CD4-positive, alpha-beta T cell treated with Interleukin-21 for 1 hour (primary cell): ENCODE results near the gene TEX26.

Experiments used
- DNase-seq: peaks from one replicate; pipeline ENCODE4 v3.0.0-alpha.2; 2020

Gene TEX26

GRCh38 chr13:30982506-30982905 is 50.0 kb downstream of the TEX26 start:
- DNase-seq, result no peak

DNA sequence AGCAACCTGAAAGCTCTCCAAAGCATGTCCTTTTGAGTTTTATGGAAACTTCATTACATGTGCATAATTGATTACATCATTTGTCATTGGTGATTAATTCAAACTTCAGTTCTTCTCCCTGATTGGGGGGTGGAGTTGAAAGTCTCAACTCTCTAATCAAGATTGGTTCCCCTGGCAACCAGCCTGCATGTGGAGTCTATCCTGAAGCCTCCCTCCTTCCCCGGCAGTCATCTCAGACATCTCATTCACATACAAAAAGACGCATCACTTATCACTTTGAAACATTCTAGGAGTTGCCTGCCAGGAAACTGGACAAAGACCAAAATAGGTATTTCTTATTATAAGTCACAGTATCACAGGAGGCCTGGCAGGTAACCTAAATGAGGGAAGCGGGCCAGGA is 50.5 kb downstream of the TEX26 start:
- DNase-seq, result no peak

GRCh38 chr13:30983431-30983830 is 51.0 kb downstream of the TEX26 start:
- no peak for DNase-seq

- no peak for DNase-seq
These were observed 52.2 kb downstream of the TEX26 start for GRCh38 chr13:30984620-30985019.

DNA sequence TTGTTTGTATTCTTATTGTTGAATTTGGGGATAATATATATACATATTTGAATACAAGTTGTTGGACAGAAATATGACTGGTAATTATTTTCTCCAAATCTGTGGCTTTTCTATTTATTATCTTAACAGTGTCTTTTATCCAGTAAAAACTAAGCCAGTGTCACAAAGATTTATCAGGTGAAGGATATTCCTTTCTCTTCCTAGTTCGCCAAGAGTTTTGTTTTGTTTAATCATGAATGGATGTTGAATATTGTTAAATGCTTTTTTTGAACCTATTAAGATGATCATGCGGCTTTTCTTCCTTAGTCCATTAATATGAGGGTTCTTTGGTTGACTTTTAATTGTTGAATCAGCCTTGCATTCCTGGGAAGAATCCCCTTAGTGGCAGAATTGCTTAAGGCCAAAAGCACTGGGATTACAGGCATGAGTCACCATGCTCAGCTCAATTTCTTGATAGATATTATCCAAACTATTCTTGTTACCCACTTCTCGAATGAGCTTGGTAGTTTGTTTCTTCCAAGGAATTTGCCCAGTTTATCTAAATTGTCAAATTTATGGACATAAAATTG is 53.3 kb downstream of the TEX26 start:
- no peak for DNase-seq

GRCh38 chr13:30991184-30991583 is 58.7 kb downstream of the TEX26 start:
- DNase-seq, result no peak

GRCh38 chr13:30991922-30992321 is 59.5 kb downstream of the TEX26 start:
- DNase-seq, result no peak

DNA sequence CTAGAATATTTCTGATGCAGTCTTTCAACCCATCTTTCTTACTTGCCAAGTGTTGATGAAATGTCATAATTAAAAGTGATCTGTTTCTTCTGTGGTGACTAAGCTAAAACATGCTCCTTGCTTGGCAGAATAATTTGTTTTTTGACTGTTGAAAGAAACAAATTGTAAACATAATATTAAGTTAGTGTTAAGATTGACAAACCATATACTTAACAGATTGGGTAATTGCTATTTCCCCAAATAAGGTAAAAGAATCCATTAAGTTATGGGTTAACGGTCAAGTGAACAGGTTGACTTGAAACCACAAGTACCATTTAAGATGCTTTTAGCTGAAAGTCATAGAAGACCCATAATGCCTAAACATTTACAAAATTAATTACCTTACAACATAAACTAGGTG is 62.9 kb downstream of the TEX26 start:
- no peak for DNase-seq

DNA sequence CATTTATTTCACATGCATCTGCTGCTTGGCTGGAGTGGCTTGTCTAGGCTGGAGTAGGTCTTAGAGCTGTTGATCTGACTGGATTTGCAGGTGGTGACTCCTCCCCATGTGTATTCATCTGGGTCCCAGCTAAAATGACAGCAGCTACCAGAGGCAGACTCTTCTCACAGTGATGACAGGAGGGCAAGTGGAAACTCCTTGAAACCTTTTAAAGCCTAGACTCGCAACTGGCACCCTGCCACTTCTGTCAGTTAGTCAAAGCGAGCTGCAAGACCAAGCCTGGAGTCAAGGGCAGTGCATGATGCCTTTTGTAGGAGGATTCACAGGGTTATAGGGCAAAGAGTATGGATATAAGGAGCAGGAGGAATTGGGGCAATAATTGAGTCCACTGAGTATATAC is 65.2 kb downstream of the TEX26 start:
- no peak for DNase-seq

- DNase-seq, result no peak
These were observed 66.0 kb downstream of the TEX26 start for GRCh38 chr13:30998136-30999088.

DNA sequence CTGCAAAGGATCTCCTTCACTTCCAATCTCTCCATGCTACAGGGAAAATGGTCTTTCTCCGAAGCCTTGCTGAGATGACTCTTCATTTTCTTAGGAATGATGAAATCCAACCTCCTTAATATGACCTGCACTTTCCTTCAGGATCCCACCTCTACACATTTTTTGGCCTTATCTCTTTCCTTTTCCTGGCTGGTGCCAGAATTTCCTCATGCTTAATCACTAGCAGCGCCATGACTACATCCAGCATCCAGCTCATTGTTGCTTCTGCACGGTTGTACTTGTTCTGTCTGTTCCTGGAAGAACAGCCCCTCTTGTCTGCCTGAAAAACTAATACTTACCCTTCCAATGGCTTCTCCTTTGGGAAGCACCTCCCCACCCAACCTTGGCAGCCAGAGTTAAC is 68.4 kb downstream of the TEX26 start:
- no peak for DNase-seq

DNA sequence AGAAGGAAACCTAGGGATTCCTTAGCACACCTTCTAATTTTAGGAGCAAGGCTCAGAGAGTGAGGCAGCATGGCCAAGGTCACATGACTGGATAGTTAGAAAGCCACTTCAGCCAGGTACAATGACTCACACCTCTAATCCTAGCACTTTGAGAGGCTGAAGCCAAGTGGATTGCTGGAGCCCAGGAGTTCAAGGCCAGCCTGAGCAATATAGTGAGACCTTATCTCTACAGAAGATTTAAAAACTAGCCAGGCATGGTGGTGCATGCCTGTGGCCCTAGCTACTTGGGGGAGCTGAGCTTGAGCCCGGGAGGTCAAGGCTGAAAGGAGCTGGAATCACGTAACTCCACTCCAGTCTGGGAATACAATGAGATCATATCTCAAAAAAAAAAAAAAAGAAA is 69.2 kb downstream of the TEX26 start:
- no peak for DNase-seq

- no peak for DNase-seq
These were observed 72.6 kb downstream of the TEX26 start for GRCh38 chr13:31005066-31005465.

DNA sequence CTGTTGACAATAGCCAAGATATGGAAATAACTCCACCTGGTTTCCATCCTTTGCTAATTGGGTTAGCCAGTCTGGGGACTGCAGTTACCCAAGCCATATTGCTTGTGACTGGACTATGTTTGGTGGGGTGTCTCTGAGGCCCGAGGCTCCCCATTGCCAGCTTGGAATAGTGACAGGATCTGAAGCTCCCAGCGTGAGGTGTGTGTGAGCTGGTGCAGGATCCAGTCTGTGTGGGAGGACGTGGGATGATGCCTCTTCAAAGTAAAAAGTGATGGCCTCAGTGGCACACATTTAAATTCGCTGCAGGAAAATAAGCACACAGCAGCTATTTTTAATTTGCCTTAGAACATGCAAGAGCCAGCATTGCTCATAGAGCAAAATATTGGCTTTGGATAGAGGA is 75.0 kb downstream of the TEX26 start:
- DNase-seq, result no peak

- no peak for DNase-seq
These were observed 76.1 kb downstream of the TEX26 start for GRCh38 chr13:31008400-31009115.

GRCh38 chr13:31009166-31009565 is 76.7 kb downstream of the TEX26 start:
- no peak for DNase-seq

- DNase-seq, result no peak
These were observed 77.8 kb downstream of the TEX26 start for GRCh38 chr13:31010296-31010695.

DNA sequence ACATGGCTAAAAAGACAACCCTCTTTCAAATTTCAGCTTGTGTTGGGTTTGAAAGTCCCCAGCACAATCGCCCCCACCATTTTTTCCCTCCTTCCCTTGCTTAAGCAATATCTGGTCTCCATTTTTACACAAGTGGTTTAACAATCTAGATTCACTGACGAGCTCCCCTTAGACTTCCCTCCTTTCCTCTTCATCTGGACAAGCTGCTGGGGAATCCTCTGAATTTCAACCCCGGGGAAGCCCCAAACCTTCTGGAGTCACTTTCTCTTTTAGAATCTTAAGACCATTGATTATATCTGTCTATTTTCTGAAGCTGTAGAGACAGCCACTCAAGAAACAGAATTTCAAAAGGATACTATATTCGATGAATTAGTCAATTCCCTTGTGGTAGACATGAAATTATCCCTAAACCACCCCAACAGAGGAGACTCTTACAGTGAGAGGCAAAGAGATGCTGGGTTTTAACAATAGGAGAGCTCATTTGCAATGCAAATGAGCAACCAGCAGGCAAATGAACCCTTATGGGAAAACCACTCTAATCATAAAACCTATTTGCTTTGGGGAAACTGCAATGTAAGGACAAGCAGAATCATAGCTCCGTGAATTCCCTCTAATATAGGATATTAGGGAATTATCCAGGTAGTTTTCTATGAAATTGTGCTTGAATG is 78.9 kb downstream of the TEX26 start:
- DNase-seq, result no peak

DNA sequence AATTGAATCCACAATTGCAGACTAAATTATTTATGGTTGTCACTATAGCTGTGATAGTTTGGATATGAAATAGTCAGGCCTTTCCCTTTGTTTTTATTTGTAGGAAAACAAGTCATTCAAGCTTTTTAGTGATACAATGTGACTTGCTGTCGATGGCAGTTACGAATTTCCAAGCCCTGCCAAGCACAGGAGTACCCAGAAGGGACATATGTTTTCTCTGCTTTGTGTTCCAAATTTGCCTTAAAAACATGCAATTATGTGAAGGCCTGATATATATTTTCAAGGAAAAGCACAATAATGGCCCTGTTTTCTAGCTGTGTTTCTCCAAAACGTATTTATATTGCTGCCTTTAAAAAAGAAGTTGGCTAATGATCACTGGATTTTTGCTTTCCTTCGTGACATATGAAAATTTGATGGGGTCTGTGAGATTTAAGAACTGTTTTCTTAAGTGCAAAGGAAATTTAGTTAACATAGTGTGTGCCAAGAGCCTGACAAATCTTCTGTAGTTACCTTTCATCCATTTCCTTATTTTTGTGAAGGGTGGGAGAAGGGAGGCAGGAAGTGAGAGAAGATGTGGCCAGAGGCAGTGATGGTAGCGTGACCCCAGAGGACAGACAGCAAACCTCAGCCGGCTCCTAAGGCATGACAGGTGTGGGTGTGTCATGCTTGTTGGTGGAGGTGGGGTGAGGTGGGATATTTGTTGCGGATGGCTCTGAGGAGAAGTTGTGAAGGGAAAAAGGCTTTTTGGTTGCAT is 79.6 kb downstream of the TEX26 start:
- no peak for DNase-seq

GRCh38 chr13:31012655-31013024 is 80.2 kb downstream of the TEX26 start:
- DNase-seq, result no peak

GRCh38 chr13:31014456-31014855 is 82.0 kb downstream of the TEX26 start:
- no peak for DNase-seq

- DNase-seq, result no peak
These were observed 82.7 kb downstream of the TEX26 start for GRCh38 chr13:31015199-31015598.
